Skeletal muscle tissue (tissue), 4 donors: ENCODE results near the gene RBM44. TPM values are rescaled to one million over a fixed set of nuclear protein-coding genes. Genes with fewer than 3 reads are reported as not detected.

Experiments
- H3K27ac ChIP-seq: one replicate; pipeline ENCODE4 v1.7.0; 2013; ENCODE audit warnings: mild to moderate bottlenecking, low read depth, low read length, inconsistent platforms
- H3K27me3 ChIP-seq, 3 donors: one replicate each; pipeline ENCODE4 v1.7.0; 2013; ENCODE audit warnings: low read length in 3 of 3; ENCODE audit not compliant: control insufficient read depth in 3 of 3, insufficient read depth in 3 of 3
- H3K36me3 ChIP-seq, 3 donors: one replicate each; pipeline ENCODE4 v1.7.0; 2013; ENCODE audit warnings: low read length in 3 of 3; ENCODE audit not compliant: control insufficient read depth in 3 of 3, insufficient read depth in 3 of 3
- H3K4me1 ChIP-seq, 3 donors: one replicate each; pipeline ENCODE4 v1.7.0; 2013; ENCODE audit warnings: low read length in 3 of 3, mild to moderate bottlenecking in 3 of 3; ENCODE audit not compliant: control insufficient read depth in 3 of 3, insufficient read depth in 3 of 3
- H3K4me3 ChIP-seq, 3 donors: one replicate each; pipeline ENCODE4 v1.7.0; 2013; ENCODE audit warnings: low read length in 3 of 3
- H3K9ac ChIP-seq, 3 donors: one replicate each; pipeline ENCODE4 v1.7.0; 2013; ENCODE audit warnings: low read length in 3 of 3, mild to moderate bottlenecking in 3 of 3, moderate library complexity in 2 of 3, low read depth in 1 of 3
- H3K9me3 ChIP-seq, 3 donors: one replicate each; pipeline ENCODE4 v1.7.0; 2013; ENCODE audit warnings: low read length in 3 of 3; ENCODE audit not compliant: control insufficient read depth in 3 of 3
- total RNA-seq: library from RNA; depleted of rRNA; stranded (reverse); fragments of >200 nt; gene quantifications from one replicate; pipeline ENCODE4 v1.2.3, GENCODE V29; 2014
- donor health status: Osteomylitis.

Gene RBM44
- total RNA-seq, 1 donor from 2014 or later, result 2.1 TPM

- Histone ChIP-seq H3K9me3 (no peaks in the 10 kb centered on the region), H3K27me3 (no peaks in the 10 kb centered on the region), H3K27ac (peak overlapping the region; percentile 38), H3K9ac (no peak overlapping the region), H3K36me3 (peaks cover 4 to 9% (median 6%) of the 10 kb centered on the region in 3 donors), H3K4me1 (peaks cover 8 to 52% (median 45%) of the 10 kb centered on the region in 3 donors), H3K4me3 (no peak overlapping the region)
These were observed 84.2 kb downstream of the RBM44 start for GRCh38 chr2:237882510-237883481.

GRCh38 chr2:237883951-237884446 lies 85.4 kb downstream of the RBM44 start:
- peaks cover 8 to 45% (median 41%) of the 10 kb centered on the region in 3 donors for H3K4me1 ChIP-seq
- H3K9me3 ChIP-seq, result no peaks in the 10 kb centered on the region
- no peaks in the 10 kb centered on the region for H3K27me3 ChIP-seq
- H3K36me3 ChIP-seq, result peaks cover 4 to 9% (median 4%) of the 10 kb centered on the region in 3 donors
- no peak overlapping the region for H3K4me3 ChIP-seq
- H3K9ac ChIP-seq, result no peak overlapping the region
- H3K27ac ChIP-seq, result peak overlapping the region; percentile 92

GRCh38 chr2:237884681-237885080 lies 86.1 kb downstream of the RBM44 start:
- peaks cover 4 to 9% (median 4%) of the 10 kb centered on the region in 3 donors for H3K36me3 ChIP-seq
- H3K4me3 ChIP-seq, result no peak overlapping the region
- H3K4me1 ChIP-seq, result peaks cover 8 to 45% (median 41%) of the 10 kb centered on the region in 3 donors
- H3K9me3 ChIP-seq, result no peaks in the 10 kb centered on the region
- H3K27ac ChIP-seq, result peak overlapping the region; percentile 92
- peak overlapping the region in 1 of 3 donors; percentile 77 for H3K9ac ChIP-seq
- H3K27me3 ChIP-seq, result no peaks in the 10 kb centered on the region

GRCh38 chr2:237885111-237885930 lies 86.7 kb downstream of the RBM44 start:
- H3K27ac ChIP-seq, result peak overlapping the region; percentile 92

GRCh38 chr2:237885931-237886684 lies 87.5 kb downstream of the RBM44 start:
- no peaks in the 10 kb centered on the region for H3K9me3 ChIP-seq
- H3K27ac ChIP-seq, result peak overlapping the region; percentile 92
- peaks cover 8 to 45% (median 41%) of the 10 kb centered on the region in 3 donors for H3K4me1 ChIP-seq
- H3K9ac ChIP-seq, result peak overlapping the region in 2 of 3 donors; percentile 56 to 77
- peaks cover 0 to 4% (median 4%) of the 10 kb centered on the region in 3 donors for H3K36me3 ChIP-seq
- H3K4me3 ChIP-seq, result peak overlapping the region in 2 of 3 donors; percentile 21 to 49
- no peaks in the 10 kb centered on the region for H3K27me3 ChIP-seq

More at GRCh38 chr2:237885111-237885930, 86.7 kb downstream of the RBM44 start:
- Histone ChIP-seq H3K4me1 (peaks cover 8 to 45% (median 41%) of the 10 kb centered on the region in 3 donors), H3K36me3 (peaks cover 4 to 9% (median 4%) of the 10 kb centered on the region in 3 donors), H3K9ac (peak overlapping the region in 2 of 3 donors; percentile 56 to 77), H3K4me3 (peak overlapping the region in 1 of 3 donors; percentile 6), H3K27me3 (no peaks in the 10 kb centered on the region), H3K9me3 (no peaks in the 10 kb centered on the region)

- no peaks in the 10 kb centered on the region for H3K9me3 ChIP-seq
- H3K27ac ChIP-seq, result peak overlapping the region; percentile 92
- H3K9ac ChIP-seq, result peak overlapping the region in 2 of 3 donors; percentile 56 to 77
- peaks cover 0 to 4% (median 0%) of the 10 kb centered on the region in 3 donors for H3K36me3 ChIP-seq
- H3K27me3 ChIP-seq, result no peaks in the 10 kb centered on the region
- H3K4me1 ChIP-seq, result peaks cover 8 to 45% (median 41%) of the 10 kb centered on the region in 3 donors
- peak overlapping the region in 2 of 3 donors; percentile 21 to 49 for H3K4me3 ChIP-seq
These were observed 88.3 kb downstream of the RBM44 start for GRCh38 chr2:237886685-237887481.

GRCh38 chr2:237888389-237888788 lies 89.8 kb downstream of the RBM44 start:
- H3K9me3 ChIP-seq, result no peaks in the 10 kb centered on the region
- H3K27ac ChIP-seq, result no peak overlapping the region
- no peaks in the 10 kb centered on the region for H3K36me3 ChIP-seq
- H3K9ac ChIP-seq, result no peak overlapping the region
- no peaks in the 10 kb centered on the region for H3K27me3 ChIP-seq
- no peak overlapping the region for H3K4me3 ChIP-seq
- H3K4me1 ChIP-seq, result peaks cover 5 to 41% (median 36%) of the 10 kb centered on the region in 3 donors

GRCh38 chr2:237889016-237889415 lies 90.4 kb downstream of the RBM44 start:
- Histone ChIP-seq H3K27me3 (no peaks in the 10 kb centered on the region), H3K36me3 (no peaks in the 10 kb centered on the region), H3K9me3 (no peaks in the 10 kb centered on the region), H3K9ac (no peak overlapping the region), H3K4me1 (peaks cover 5 to 42% (median 35%) of the 10 kb centered on the region in 3 donors), H3K27ac (no peak overlapping the region), H3K4me3 (no peak overlapping the region)
